ENCODE results near the gene C2orf92. TPM values are rescaled to one million over a fixed set of nuclear protein-coding genes. Genes with fewer than 3 reads are reported as not detected.
A peak's percentile ranks its signal among the peaks of the same experiment; 100 is the strongest.

The C2orf92 gene
- total RNA-seq, 1 experiment from 2014 or later, result 4.8 TPM

GRCh38 chr2:97737421-97738178 lies 68.1 kb downstream of the C2orf92 start:
- in situ Hi-C loops (cut with HindIII; ENCODE audit: low sequenced_read_pairs), result no loop called here

GRCh38 chr2:97738179-97739019 lies 68.9 kb downstream of the C2orf92 start:
- in situ Hi-C loops (cut with HindIII; ENCODE audit: low sequenced_read_pairs), result no loop called here
- DNase-seq (ENCODE audit: low spot score), result no peak

More at GRCh38 chr2:97737421-97738178, 68.1 kb downstream of the C2orf92 start:
- no peak for DNase-seq (ENCODE audit: low spot score)

GRCh38 chr2:97739020-97739892 lies 69.7 kb downstream of the C2orf92 start:
- in situ Hi-C loops (cut with HindIII; ENCODE audit: low sequenced_read_pairs), result no loop called here
- DNase-seq (ENCODE audit: low spot score), result no peak

GRCh38 chr2:97739893-97740245 lies 70.4 kb downstream of the C2orf92 start:
- in situ Hi-C loops (cut with HindIII; ENCODE audit: low sequenced_read_pairs), result no loop called here
- no peak for DNase-seq (ENCODE audit: low spot score)

- in situ Hi-C loops (cut with HindIII; ENCODE audit: low sequenced_read_pairs), result no loop called here
- no peak for DNase-seq (ENCODE audit: low spot score)
These were observed 71.2 kb downstream of the C2orf92 start for GRCh38 chr2:97740590-97741182.

- DNase-seq (ENCODE audit: low spot score), result no peak
- in situ Hi-C loops (cut with HindIII; ENCODE audit: low sequenced_read_pairs), result no loop called here
These were observed 71.7 kb downstream of the C2orf92 start for GRCh38 chr2:97741251-97741650.

- in situ Hi-C loops (cut with HindIII; ENCODE audit: low sequenced_read_pairs), result no loop called here
- no peak for DNase-seq (ENCODE audit: low spot score)
These were observed 72.2 kb downstream of the C2orf92 start for GRCh38 chr2:97741686-97742085.

- in situ Hi-C loops (cut with HindIII; ENCODE audit: low sequenced_read_pairs), result no loop called here
- DNase-seq (ENCODE audit: low spot score), result no peak
These were observed 72.9 kb downstream of the C2orf92 start for GRCh38 chr2:97742381-97742847.

GRCh38 chr2:97743913-97744312 lies 74.4 kb downstream of the C2orf92 start:
- in situ Hi-C loops (cut with HindIII; ENCODE audit: low sequenced_read_pairs), result no loop called here
- no peak for DNase-seq (ENCODE audit: low spot score)

GRCh38 chr2:97745474-97746174 lies 76.1 kb downstream of the C2orf92 start:
- in situ Hi-C loops (cut with HindIII; ENCODE audit: low sequenced_read_pairs), result no loop called here
- DNase-seq (ENCODE audit: low spot score), result no peak

- in situ Hi-C loops (cut with HindIII; ENCODE audit: low sequenced_read_pairs), result no loop called here
- peak; percentile 88 for DNase-seq (ENCODE audit: low spot score)
These were observed 77.8 kb downstream of the C2orf92 start for GRCh38 chr2:97747285-97747684.

GRCh38 chr2:97747716-97748115 lies 78.2 kb downstream of the C2orf92 start:
- peak; percentile 89 for DNase-seq (ENCODE audit: low spot score)
- in situ Hi-C loops (cut with HindIII; ENCODE audit: low sequenced_read_pairs), result no loop called here

- DNase-seq (ENCODE audit: low spot score), result no peak
- in situ Hi-C loops (cut with HindIII; ENCODE audit: low sequenced_read_pairs), result no loop called here
These were observed 80.1 kb downstream of the C2orf92 start for GRCh38 chr2:97749581-97749980.

GRCh38 chr2:97750017-97750416 lies 80.5 kb downstream of the C2orf92 start:
- no peak for DNase-seq (ENCODE audit: low spot score)
- in situ Hi-C loops (cut with HindIII; ENCODE audit: low sequenced_read_pairs), result no loop called here

GRCh38 chr2:97751752-97752151 lies 82.2 kb downstream of the C2orf92 start:
- DNase-seq (ENCODE audit: low spot score), result no peak
- in situ Hi-C loops (cut with HindIII; ENCODE audit: low sequenced_read_pairs), result no loop called here
